GM12801 (cell line): ENCODE data around the gene HTT.

Experiments
- CTCF ChIP-seq: IDR thresholded peaks from one replicate; pipeline ENCODE4 v1.5.1; 2011; ENCODE audit warnings: control low read depth; ENCODE audit not compliant: insufficient read length; ENCODE audit errors: extremely low read depth

The HTT gene

GRCh38 chr4:3271131-3271530, 196.7 kb downstream of the HTT start:
- TF ChIP-seq CTCF, result no peak

- no peak for TF ChIP-seq CTCF
Measured at GRCh38 chr4:3276986-3277385, 202.5 kb downstream of the HTT start.

- no peak for TF ChIP-seq CTCF
Measured at GRCh38 chr4:3280466-3280865, 206.0 kb downstream of the HTT start.

- TF ChIP-seq CTCF, result no peak
Measured at GRCh38 chr4:3283483-3283882, 209.0 kb downstream of the HTT start.

- no peak for TF ChIP-seq CTCF
Measured at GRCh38 chr4:3283916-3284315, 209.4 kb downstream of the HTT start.

- TF ChIP-seq CTCF, result no peak
Measured at GRCh38 chr4:3284734-3285557, 210.5 kb downstream of the HTT start.

GRCh38 chr4:3285558-3286334, 211.3 kb downstream of the HTT start:
- TF ChIP-seq CTCF, result no peak
